Thyroid gland (tissue), 4 donors: ENCODE measurements around the gene CYFIP2. TPM values are rescaled to one million over a fixed set of nuclear protein-coding genes. Genes with fewer than 3 reads are reported as not detected.

Experiments
- DNase-seq, 2 donors: peaks; one replicate each; pipeline ENCODE4 v3.0.0-alpha.2; 2019
- H3K27ac ChIP-seq, 3 donors: fragments of 200-600 bp; sonication (generic); 1 replicate in 2 of 3; 2 replicates in 1 of 3; pipeline ENCODE4 v1.5.1; 2016 to 2019; ENCODE audit warnings: mild to moderate bottlenecking in 1 of 3, moderate library complexity in 1 of 3
- H3K27me3 ChIP-seq: fragments of 200-600 bp; sonication (generic); one replicate; pipeline ENCODE4 v1.5.1; 2019
- H3K36me3 ChIP-seq, 2 donors: fragments of 200-600 bp; sonication (generic); one replicate each; pipeline ENCODE4 v1.5.1; 2016 to 2019
- H3K4me1 ChIP-seq, 2 donors: fragments of 200-600 bp; sonication (generic); one replicate each; pipeline ENCODE4 v1.5.1; 2017 to 2019
- H3K4me3 ChIP-seq, 3 donors: fragments of 200-600 bp; sonication (generic); replicated peaks in 1 of 3; 1 replicate in 2 of 3; 2 replicates in 1 of 3; pipeline ENCODE4 v1.5.1; 2016; ENCODE audit warnings: mild to moderate bottlenecking in 1 of 3
- H3K9me3 ChIP-seq: fragments of 200-600 bp; sonication (generic); one replicate; pipeline ENCODE4 v1.5.1; 2017
- CTCF ChIP-seq, 6 experiments: fragments of 200-600 bp in 3 of 6; fragments of 450-650 bp in 3 of 6; sonication (generic) in 3 of 6; IDR thresholded peaks; one replicate each; pipeline ENCODE4 v1.5.1; 2016 to 2019; ENCODE audit warnings: antibody characterized with exemption in 6 of 6, mild to moderate bottlenecking in 2 of 6, inconsistent platforms in 1 of 6, moderate library complexity in 1 of 6
- POLR2A ChIP-seq, 2 donors: fragments of 450-650 bp; IDR thresholded peaks; one replicate each; pipeline ENCODE4 v1.6.1; 2017; ENCODE audit warnings: antibody characterized with exemption in 2 of 2, mild to moderate bottlenecking in 2 of 2, moderate library complexity in 1 of 2
- WGBS, 2 donors: methylation state at CpG; one replicate each; pipeline ENCODE4 v1.1.5; 2017; 5-methylcytosine and 5-hydroxymethylcytosine counted together
- intact Hi-C: fragments of 100-400 bp; cut with DNase I; formaldehyde crosslinking; loops from one replicate; pipeline ENCODE4 v1.15.1; 2023
- total RNA-seq, 4 donors: library from RNA; depleted of rRNA; stranded (reverse); fragments of >200 nt; gene quantifications; one replicate each; pipeline ENCODE4 v1.2.3, GENCODE V29; 2016

Gene CYFIP2
- total RNA-seq, 4 donors from 2014 or later: 18.3 to 73.5 (median 34.6) TPM

GRCh38 chr5:157221959-157222358 is 44.0 kb upstream of the CYFIP2 start:
- TF ChIP-seq CTCF (IDR thresholded peaks at IDR 0.05) (no peak), POLR2A (IDR thresholded peaks at IDR 0.05) (no peak)
- Histone ChIP-seq H3K27me3 (no peaks in the 10 kb centered on the region), H3K4me1 (no peaks in the 10 kb centered on the region), H3K4me3 (no peak overlapping the region), H3K36me3 (no peaks in the 10 kb centered on the region), H3K9me3 (no peaks in the 10 kb centered on the region), H3K27ac (no peak overlapping the region)
- 87 to 90% methylated on average over 5 of the region's 5 CpGs for WGBS, 2 donors
- intact Hi-C loops: no loop called here
- DNase-seq: no peak

DNA sequence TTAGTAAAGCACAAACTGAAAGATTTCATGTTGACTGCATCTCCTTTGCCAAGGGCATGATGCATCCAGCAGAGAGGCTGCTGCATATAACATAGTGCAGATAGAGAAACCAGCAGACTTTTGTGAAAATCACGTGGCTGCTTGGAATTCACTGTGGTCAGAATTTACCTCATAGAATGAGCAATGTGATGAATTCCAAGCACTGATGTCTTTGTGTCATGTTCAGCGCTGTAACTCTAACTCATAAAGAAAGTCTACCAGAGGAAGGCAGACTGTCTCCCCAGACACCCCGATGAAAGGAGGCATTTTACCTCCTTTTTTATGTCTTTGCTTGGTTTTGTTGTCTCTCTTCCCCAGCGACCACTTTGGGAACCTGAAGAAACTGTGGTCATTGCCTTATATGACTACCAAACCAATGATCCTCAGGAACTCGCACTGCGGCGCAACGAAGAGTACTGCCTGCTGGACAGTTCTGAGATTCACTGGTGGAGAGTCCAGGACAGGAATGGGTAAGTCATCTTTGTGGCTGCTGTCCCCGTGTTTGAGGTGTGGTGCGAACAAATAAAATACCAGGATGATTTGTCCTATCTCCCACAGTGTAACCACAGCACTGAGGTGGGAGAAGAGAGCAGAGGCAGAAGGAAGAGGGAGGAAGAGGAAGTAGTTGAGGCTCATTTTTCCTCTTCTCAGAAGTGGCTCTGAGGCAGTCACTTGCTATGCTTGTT is 43.3 kb upstream of the CYFIP2 start:
- Histone ChIP-seq H3K36me3 (no peaks in the 10 kb centered on the region), H3K4me3 (no peak overlapping the region), H3K4me1 (no peaks in the 10 kb centered on the region), H3K9me3 (no peaks in the 10 kb centered on the region), H3K27me3 (no peaks in the 10 kb centered on the region), H3K27ac (no peak overlapping the region)
- DNase-seq: no peak
- intact Hi-C loops: no loop called here
- 87 to 91% methylated on average over 10 of the region's 10 CpGs for WGBS, 2 donors
- TF ChIP-seq POLR2A (IDR thresholded peaks at IDR 0.05) (no peak), CTCF (IDR thresholded peaks at IDR 0.05) (no peak)

- TF ChIP-seq CTCF (IDR thresholded peaks at IDR 0.05) (no peak), POLR2A (IDR thresholded peaks at IDR 0.05) (no peak)
- no peak overlapping the region for H3K4me3 ChIP-seq
- no peaks in the 10 kb centered on the region for H3K9me3 ChIP-seq
- H3K4me1 ChIP-seq: no peaks in the 10 kb centered on the region
- no peak for DNase-seq
- no peaks in the 10 kb centered on the region for H3K36me3 ChIP-seq
- intact Hi-C loops: no loop called here
- H3K27ac ChIP-seq: no peak overlapping the region
- no peaks in the 10 kb centered on the region for H3K27me3 ChIP-seq
- WGBS, 2 donors: 84 to 86% methylated on average over 6 of the region's 6 CpGs
Observed at GRCh38 chr5:157225469-157226422, 40.2 kb upstream of the CYFIP2 start.

DNA sequence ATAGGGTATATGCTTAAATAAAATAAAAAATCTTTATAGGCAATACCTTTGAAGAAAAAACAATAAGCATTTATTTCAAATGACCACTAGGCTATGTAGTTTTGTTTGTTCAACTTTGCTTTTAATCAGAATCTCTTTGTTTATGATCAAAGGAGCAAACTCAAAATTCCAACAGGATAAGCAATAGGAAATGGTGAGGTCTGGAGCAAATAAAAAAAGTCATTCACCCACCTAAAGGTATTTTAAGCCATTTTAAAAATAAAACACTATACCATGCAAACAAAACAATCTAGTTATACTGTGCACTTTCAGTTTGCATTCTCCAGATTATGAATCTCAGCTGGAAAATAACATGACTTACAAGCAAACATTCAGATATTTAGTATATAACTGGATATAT is 35.3 kb upstream of the CYFIP2 start:
- Histone ChIP-seq H3K9me3 (no peaks in the 10 kb centered on the region), H3K27ac (no peak overlapping the region), H3K4me1 (no peaks in the 10 kb centered on the region), H3K4me3 (no peak overlapping the region), H3K36me3 (no peaks in the 10 kb centered on the region), H3K27me3 (no peaks in the 10 kb centered on the region)
- TF ChIP-seq CTCF (IDR thresholded peaks at IDR 0.05): no peak
- no peak for TF ChIP-seq POLR2A (IDR thresholded peaks at IDR 0.05)
- no peak for DNase-seq
- intact Hi-C loops: no loop called here

- intact Hi-C loops: no loop called here
- 77 to 80% methylated on average over 6 of the region's 6 CpGs for WGBS, 2 donors
Observed at GRCh38 chr5:157232706-157233105, 33.2 kb upstream of the CYFIP2 start.

More at GRCh38 chr5:157232706-157233105, 33.2 kb upstream of the CYFIP2 start:
- no peaks in the 10 kb centered on the region for H3K9me3 ChIP-seq
- H3K27ac ChIP-seq: no peak overlapping the region
- TF ChIP-seq POLR2A (IDR thresholded peaks at IDR 0.05): no peak
- no peak for TF ChIP-seq CTCF (IDR thresholded peaks at IDR 0.05)
- H3K4me1 ChIP-seq: no peaks in the 10 kb centered on the region
- no peaks in the 10 kb centered on the region for H3K27me3 ChIP-seq
- no peak for DNase-seq
- no peak overlapping the region for H3K4me3 ChIP-seq
- no peaks in the 10 kb centered on the region for H3K36me3 ChIP-seq
